HG02970 (cell line): ENCODE data around the gene ACR.

Experiments
- ATAC-seq: cut with Tn5 transposase; IDR thresholded peaks from one replicate; pipeline ENCODE4 v1.9.1; 2021; ENCODE audit warnings: mild to moderate bottlenecking, moderate library complexity, moderate number of reproducible peaks; ENCODE audit not compliant: unreplicated experiment, low FRiP score

Gene ACR

GRCh38 chr22:50716290-50717024, 21.5 kb upstream of the ACR start:
- ATAC-seq, result no peak

GRCh38 chr22:50717709-50718351, 20.2 kb upstream of the ACR start:
- no peak for ATAC-seq

GRCh38 chr22:50718352-50718709, 19.7 kb upstream of the ACR start:
- no peak for ATAC-seq

GRCh38 chr22:50719814-50720300, 18.1 kb upstream of the ACR start:
- ATAC-seq, result no peak

GRCh38 chr22:50720301-50721256, 17.4 kb upstream of the ACR start:
- ATAC-seq, result no peak

GRCh38 chr22:50721257-50721844, 16.7 kb upstream of the ACR start:
- ATAC-seq, result no peak

- ATAC-seq, result no peak
These were observed 15.8 kb upstream of the ACR start for GRCh38 chr22:50722048-50722701.

- no peak for ATAC-seq
These were observed 15.1 kb upstream of the ACR start for GRCh38 chr22:50722716-50723428.

- ATAC-seq, result no peak
These were observed 14.0 kb upstream of the ACR start for GRCh38 chr22:50723991-50724390.

- ATAC-seq, result no peak
These were observed 13.4 kb upstream of the ACR start for GRCh38 chr22:50724616-50725015.

GRCh38 chr22:50725597-50725996, 12.4 kb upstream of the ACR start:
- ATAC-seq, result no peak

GRCh38 chr22:50726643-50727340, 11.2 kb upstream of the ACR start:
- ATAC-seq, result no peak

GRCh38 chr22:50727678-50728522, 10.1 kb upstream of the ACR start:
- ATAC-seq, result no peak

- no peak for ATAC-seq
These were observed 9.5 kb upstream of the ACR start for GRCh38 chr22:50728523-50728931.

- no peak for ATAC-seq
These were observed 8.5 kb upstream of the ACR start for GRCh38 chr22:50729391-50730012.

GRCh38 chr22:50730013-50730891, 7.8 kb upstream of the ACR start:
- no peak for ATAC-seq
